SK-N-SH (cell line): ENCODE data around the gene OSBPL7. TPM values are rescaled to one million over a fixed set of nuclear protein-coding genes. Genes with fewer than 3 reads are reported as not detected.

Experiments
- CTCF ChIA-PET: fragments of 300-600, 350-600 bp; formaldehyde crosslinking; extraction: SDS; loops from one replicate; lab custom pipeline; 2021; lab: Yijun Ruan, JAX
- POLR2A ChIA-PET: fragments of 350-600 bp; sonication (Branson Sonifier 250); formaldehyde crosslinking; extraction: SDS; loops from one replicate; lab custom pipeline; 2020; ENCODE audit warnings: antibody characterized with exemption, inconsistent platforms; lab: Yijun Ruan, JAX
- DNase-seq: peaks from one replicate; pipeline ENCODE4 v3.0.0; 2012
- H2AFZ ChIP-seq: fragments of 200-600 bp; sonication (generic); 2 replicates; pipeline ENCODE4 v1.8.1; 2016; ENCODE audit warnings: antibody characterized with exemption, mild to moderate bottlenecking, low read depth
- H3F3A ChIP-seq: fragments of 200-600 bp; sonication (generic); replicated peaks from 2 replicates; pipeline ENCODE3; 2016; ENCODE audit warnings: antibody characterized with exemption, mild to moderate bottlenecking; ENCODE audit not compliant: insufficient read depth
- H3K27ac ChIP-seq, 2 experiments: fragments of 200-500 bp in 1 of 2; fragments of 200-600 bp in 1 of 2; sonication (Bioruptor generic) in 1 of 2; sonication (generic), shearing (Covaris generic) in 1 of 2; 2 replicates each; pipeline versions ENCODE4 v1.5.1 to v1.6.1; 2014 to 2016; ENCODE audit warnings: low read depth in 2 of 2, inconsistent platforms in 1 of 2, low read length in 1 of 2, mild to moderate bottlenecking in 1 of 2, mixed read lengths in 1 of 2
- H3K27me3 ChIP-seq: fragments of 200-600 bp; sonication (generic), shearing (Covaris generic); 2 replicates; pipeline ENCODE4 v1.6.1; 2016; ENCODE audit warnings: mixed run types; ENCODE audit not compliant: insufficient read depth
- H3K36me3 ChIP-seq, 2 experiments: fragments of 200-500 bp in 1 of 2; fragments of 200-600 bp in 1 of 2; sonication (Bioruptor generic) in 1 of 2; sonication (generic) in 1 of 2; replicated peaks in 1 of 2; 2 replicates each; pipeline versions ENCODE3 to v1.5.1; 2014 to 2016; ENCODE audit warnings: low read length in 1 of 2, mild to moderate bottlenecking in 1 of 2; ENCODE audit not compliant: insufficient read depth in 2 of 2, control insufficient read depth in 1 of 2
- H3K4me1 ChIP-seq, 2 experiments: fragments of 200-500 bp in 1 of 2; fragments of 200-600 bp in 1 of 2; sonication (Bioruptor generic) in 1 of 2; sonication (generic), shearing (Covaris generic) in 1 of 2; 2 replicates each; pipeline versions ENCODE4 v1.5.1 to v1.6.1; 2014 to 2016; ENCODE audit warnings: low read depth in 1 of 2, low read length in 1 of 2, mixed run types in 1 of 2; ENCODE audit not compliant: insufficient read depth in 2 of 2, control insufficient read depth in 1 of 2
- H3K4me2 ChIP-seq: fragments of 200-600 bp; sonication (generic), shearing (Covaris generic); 2 replicates; pipeline ENCODE4 v1.6.1; 2017; ENCODE audit warnings: mixed run types
- H3K4me3 ChIP-seq, 2 experiments: fragments of 200-500 bp in 1 of 2; fragments of 200-600 bp in 1 of 2; sonication (Bioruptor generic) in 1 of 2; sonication (generic), shearing (Covaris generic) in 1 of 2; 2 replicates each; pipeline versions ENCODE4 v1.5.1 to v1.8.1; 2014 to 2016; ENCODE audit warnings: low read depth in 2 of 2, inconsistent platforms in 1 of 2, low read length in 1 of 2, mild to moderate bottlenecking in 1 of 2, mixed read lengths in 1 of 2, moderate library complexity in 1 of 2
- H3K79me2 ChIP-seq: fragments of 200-600 bp; sonication (generic); 2 replicates; pipeline ENCODE4 v1.8.1; 2017; ENCODE audit warnings: mild to moderate bottlenecking; ENCODE audit not compliant: insufficient read depth
- H3K9ac ChIP-seq: fragments of 200-600 bp; sonication (generic); 2 replicates; pipeline ENCODE4 v1.6.1; 2017; ENCODE audit warnings: mixed run types
- H3K9me2 ChIP-seq: fragments of 200-600 bp; sonication (generic); 2 replicates; pipeline ENCODE4 v1.6.1; 2017; ENCODE audit warnings: mixed run types
- H3K9me3 ChIP-seq: fragments of 200-600 bp; sonication (generic); 2 replicates; pipeline ENCODE4 v1.6.1; 2017; ENCODE audit warnings: mixed run types, mild to moderate bottlenecking, moderate library complexity
- H4K20me1 ChIP-seq: fragments of 200-600 bp; sonication (generic); 2 replicates; pipeline ENCODE4 v1.6.1; 2017; ENCODE audit warnings: mild to moderate bottlenecking, mixed run types; ENCODE audit not compliant: insufficient read depth
- CHD2 ChIP-seq: fragments of 150-350 bp; IDR thresholded peaks from 2 replicates; pipeline ENCODE4 v1.6.1; 2018; ENCODE audit warnings: low read length; ENCODE audit not compliant: partially characterized antibody
- CTCF ChIP-seq: fragments of 200-600 bp; sonication (generic); IDR thresholded peaks from 2 replicates; pipeline ENCODE4 v1.6.1; 2017; ENCODE audit warnings: antibody characterized with exemption, mild to moderate bottlenecking, moderate library complexity
- ELF1 ChIP-seq: IDR thresholded peaks from 2 replicates; pipeline ENCODE4 v1.4.0; 2012
- EZH2phosphoT487 ChIP-seq: fragments of 200-600 bp; sonication (generic); IDR thresholded peaks from 2 replicates; pipeline ENCODE4 v1.6.1; 2017; ENCODE audit warnings: low read depth, mixed run types, mild to moderate bottlenecking, antibody characterized with exemption, moderate library complexity, borderline replicate concordance
- FOXJ3 ChIP-seq: sonication (generic); formaldehyde crosslinking; IDR thresholded peaks from 2 replicates; pipeline ENCODE4 v1.5.1; 2020; ENCODE audit warnings: mild to moderate bottlenecking, missing genetic modification reagents
- FOXM1 ChIP-seq: IDR thresholded peaks from 2 replicates; pipeline ENCODE4 v1.4.0; 2012; ENCODE audit warnings: low read depth, mild to moderate bottlenecking
- GABPA ChIP-seq: IDR thresholded peaks from 2 replicates; pipeline ENCODE4 v1.4.0; 2012; ENCODE audit warnings: low read depth, mild to moderate bottlenecking
- IRF3 ChIP-seq: fragments of 150-350 bp; IDR thresholded peaks from 2 replicates; pipeline ENCODE4 v1.6.1; 2016; ENCODE audit warnings: mild to moderate bottlenecking, low read depth, low read length
- MAX ChIP-seq: IDR thresholded peaks from 2 replicates; pipeline ENCODE4 v1.4.0; 2012; ENCODE audit warnings: low read depth
- MXI1 ChIP-seq: IDR thresholded peaks from 2 replicates; pipeline ENCODE4 v1.6.1; 2012; ENCODE audit warnings: mild to moderate bottlenecking, low read depth, low read length, improper control_type of control experiment
- POLR2AphosphoS5 ChIP-seq: IDR thresholded peaks from 2 replicates; pipeline ENCODE4 v1.6.1; 2012; ENCODE audit warnings: low read depth, low read length
- REST ChIP-seq: IDR thresholded peaks from 2 replicates; pipeline ENCODE4 v1.6.1; 2012; ENCODE audit warnings: mild to moderate bottlenecking, low read depth, low read length, moderate library complexity
- RXRA ChIP-seq: IDR thresholded peaks from 2 replicates; pipeline ENCODE4 v1.4.0; 2012; ENCODE audit warnings: low read depth, mild to moderate bottlenecking, borderline replicate concordance
- SIN3A ChIP-seq: IDR thresholded peaks from 2 replicates; pipeline ENCODE4 v1.6.1; 2012; ENCODE audit warnings: low read depth, mild to moderate bottlenecking, low read length, moderate library complexity, borderline replicate concordance
- SMC3 ChIP-seq: IDR thresholded peaks from 2 replicates; pipeline ENCODE4 v1.6.1; 2012; ENCODE audit warnings: low read depth, low read length, improper control_type of control experiment
- TAF1 ChIP-seq: IDR thresholded peaks from 2 replicates; pipeline ENCODE4 v1.6.1; 2012; ENCODE audit warnings: low read depth, mild to moderate bottlenecking, low read length, moderate library complexity, borderline replicate concordance
- YY1 ChIP-seq: IDR thresholded peaks from 2 replicates; pipeline ENCODE4 v1.4.0; 2012; ENCODE audit warnings: low read depth, mild to moderate bottlenecking
- ZBTB33 ChIP-seq: IDR thresholded peaks from 2 replicates; pipeline ENCODE4 v1.4.0; 2012; ENCODE audit warnings: low read depth, borderline replicate concordance
- WGBS: methylation state at CpG from one replicate; pipeline ENCODE4 v1.1.6; 2017; ENCODE audit warnings: low lambda C conversion rate; 5-methylcytosine and 5-hydroxymethylcytosine counted together
- polyA plus RNA-seq, 3 experiments: library from polyadenylated mRNA; depleted of rRNA; stranded (reverse); fragments of >200 nt; gene quantifications; 2 replicates each; pipeline ENCODE4 v1.2.3, GENCODE V29; 2012

OSBPL7 gene
- polyA plus RNA-seq, 1 of the 3 experiments (the other 2 are of a cell fraction) = 23.7 TPM

GRCh38 chr17:47870056-47870455 is 48.5 kb upstream of the OSBPL7 start (continued):
- TF ChIP-seq REST (no peak), FOXM1 (no peak), ZBTB33 (no peak), GABPA (no peak), ELF1 (no peak), MXI1 (no peak), IRF3 (no peak), EZH2phosphoT487 (no peak), FOXJ3 (no peak), MAX (no peak), SIN3A (no peak)

GRCh38 chr17:47869114-47869513 is 47.5 kb upstream of the OSBPL7 start:
- no peak overlapping the region for H3K4me2 ChIP-seq
- H4K20me1 ChIP-seq = no peaks in the 10 kb centered on the region
- ChIA-PET CTCF (interaction anchor here (1.6 to 9.4 kb wide), 5 partner anchors 16 to 79 kb away, joined by 4 to 108 read pairs (median 7); partner anchors contain the start of gene SCRN2), POLR2A (no interaction called here)
- no peak for TF ChIP-seq CTCF
- no peak for TF ChIP-seq POLR2AphosphoS5
- no peak for TF ChIP-seq CHD2
- no peak for TF ChIP-seq ELF1
- no peak for TF ChIP-seq YY1
- no peak for TF ChIP-seq RXRA
- TF ChIP-seq SMC3 = no peak
- no peak for TF ChIP-seq FOXM1
- TF ChIP-seq TAF1 = no peak
- TF ChIP-seq MXI1 = no peak
- H3K27me3 ChIP-seq = peaks cover 54% of the 10 kb centered on the region
- no peaks in the 10 kb centered on the region for H3F3A ChIP-seq
- H2AFZ ChIP-seq = no peak overlapping the region
- no peaks in the 10 kb centered on the region for H3K9me2 ChIP-seq
- no peaks in the 10 kb centered on the region for H3K79me2 ChIP-seq
- H3K9me3 ChIP-seq = no peaks in the 10 kb centered on the region
- 11% methylated on average over 2 of the region's 2 CpGs for WGBS
- no peaks in the 10 kb centered on the region for H3K36me3 ChIP-seq
- no peak overlapping the region for H3K27ac ChIP-seq
- H3K4me1 ChIP-seq = no peaks in the 10 kb centered on the region
- DNase-seq = no peak
- no peak overlapping the region for H3K4me3 ChIP-seq
- H3K9ac ChIP-seq = no peak overlapping the region
